HuH-7.5 (cell line): ENCODE results near the gene LINGO4.
"Not testable (repeated sequence)": the region's sequence is repeated elsewhere in the genome, so short reads cannot be mapped to it uniquely, and the experiment has no call there.

ENCODE experiments used
- DNase-seq: peaks from one replicate; pipeline ENCODE4 v3.0.0; 2011; ENCODE audit warnings: low spot score

The LINGO4 gene

GRCh38 chr1:151782026-151782425, 23.2 kb downstream of the LINGO4 start:
- not testable (repeated sequence) for DNase-seq

GRCh38 chr1:151780736-151781135, 24.5 kb downstream of the LINGO4 start:
- DNase-seq: not testable (repeated sequence)

- DNase-seq: no peak
Observed at GRCh38 chr1:151779852-151780251, 25.4 kb downstream of the LINGO4 start.

- no peak for DNase-seq
Observed at GRCh38 chr1:151777317-151777716, 27.9 kb downstream of the LINGO4 start.

GRCh38 chr1:151776665-151777062, 28.6 kb downstream of the LINGO4 start:
- DNase-seq: no peak

GRCh38 chr1:151775894-151776664, 29.1 kb downstream of the LINGO4 start:
- no peak for DNase-seq

GRCh38 chr1:151774256-151774922, 30.8 kb downstream of the LINGO4 start:
- DNase-seq: no peak

- DNase-seq: no peak
Observed at GRCh38 chr1:151773702-151774101, 31.5 kb downstream of the LINGO4 start.

- DNase-seq: not testable (repeated sequence)
Observed at GRCh38 chr1:151769270-151769669, 35.9 kb downstream of the LINGO4 start.

GRCh38 chr1:151768351-151769066, 36.7 kb downstream of the LINGO4 start:
- DNase-seq: not testable (repeated sequence)

- DNase-seq: no peak
Observed at GRCh38 chr1:151763990-151764389, 41.2 kb downstream of the LINGO4 start.

- DNase-seq: peak; percentile 89
Observed at GRCh38 chr1:151762941-151763921, 42.0 kb downstream of the LINGO4 start, which contains the start of gene MRPL9. TSS of gene MRPL9 (minus strand) at chr1:151763496. CDS start at chr1:151763479, 17 bp downstream.

- no peak for DNase-seq
Observed at GRCh38 chr1:151760597-151761385, 44.4 kb downstream of the LINGO4 start.

GRCh38 chr1:151759241-151759640, 46.0 kb downstream of the LINGO4 start:
- no peak for DNase-seq

- no peak for DNase-seq
Observed at GRCh38 chr1:151756291-151756690, 48.9 kb downstream of the LINGO4 start.
